GM12878 (cell line): Measurements from ENCODE around the gene SIAH2.
A peak's percentile ranks its signal among the peaks of the same experiment; 100 is the strongest.

Experiments
- CEBPB ChIP-seq, 2 experiments: fragments of 150-350 bp in 1 of 2; IDR thresholded peaks; 2 replicates each; pipeline ENCODE4 v1.6.1; 2012 to 2014; ENCODE audit warnings: low read depth in 2 of 2, low read length in 2 of 2, borderline replicate concordance in 1 of 2, inconsistent platforms in 1 of 2
- ETV6 ChIP-seq, 2 experiments: fragments of 450-650 bp in 1 of 2; IDR thresholded peaks in 1 of 2; conservative IDR thresholded peaks in 1 of 2; 2 replicates each; pipeline ENCODE4 v1.6.1; 2014; ENCODE audit warnings: antibody characterized with exemption in 1 of 2, borderline replicate concordance in 1 of 2, low read depth in 1 of 2, mild to moderate bottlenecking in 1 of 2, moderate library complexity in 1 of 2
- GABPA ChIP-seq: IDR thresholded peaks from 2 replicates; pipeline ENCODE4 v1.6.1; 2014; ENCODE audit warnings: antibody characterized with exemption, low read depth, mild to moderate bottlenecking, inconsistent platforms
- HDAC6 ChIP-seq: fragments of 200-600 bp; sonication (generic); IDR thresholded peaks from one replicate; pipeline ENCODE4 v1.8.0; 2017; ENCODE audit warnings: antibody characterized with exemption; ENCODE audit not compliant: unreplicated experiment
- POLR2A ChIP-seq: IDR thresholded peaks from 2 replicates; pipeline ENCODE4 v1.6.1; 2011; ENCODE audit warnings: low read depth, mild to moderate bottlenecking, low read length
- POLR2AphosphoS5 ChIP-seq: IDR thresholded peaks from 2 replicates; pipeline ENCODE4 v1.6.1; 2011; ENCODE audit warnings: mild to moderate bottlenecking, low read length, inconsistent platforms
- SMAD5 ChIP-seq: IDR thresholded peaks from 2 replicates; pipeline ENCODE4 v1.6.1; 2016; ENCODE audit warnings: antibody characterized with exemption, low read depth
- SMARCA5 ChIP-seq: fragments of 450-650 bp; IDR thresholded peaks from 2 replicates; pipeline ENCODE4 v1.6.1; 2017; ENCODE audit warnings: mild to moderate bottlenecking
- SPI1 ChIP-seq: IDR thresholded peaks from 2 replicates; pipeline ENCODE4 v1.6.1; 2011; ENCODE audit warnings: low read depth, mild to moderate bottlenecking, low read length, moderate library complexity, borderline replicate concordance; ENCODE audit not compliant: insufficient read depth
- YBX1 ChIP-seq: fragments of 450-650 bp; IDR thresholded peaks from 2 replicates; pipeline ENCODE4 v1.6.1; 2016; ENCODE audit warnings: antibody characterized with exemption
- TF ChIP-seq, protein P1 (sequence below), 3 experiments: IDR thresholded peaks in 2 of 3; conservative IDR thresholded peaks in 1 of 3; 2 replicates each; pipeline ENCODE4 v1.5.1; 2011; ENCODE audit warnings: low read depth in 3 of 3, low read length in 3 of 3, mild to moderate bottlenecking in 3 of 3, control low read depth in 2 of 3, moderate library complexity in 2 of 3, inconsistent platforms in 1 of 3, mixed read lengths in 1 of 3; ENCODE audit not compliant: control insufficient read depth in 2 of 3, insufficient read depth in 1 of 3; ENCODE audit errors: extremely low read depth in 1 of 3
- TF ChIP-seq, protein P2 (sequence below): IDR thresholded peaks from 2 replicates; pipeline ENCODE4 v1.6.1; 2012; ENCODE audit warnings: low read length, inconsistent platforms
- TF ChIP-seq, protein P3 (sequence below): IDR thresholded peaks from 2 replicates; pipeline ENCODE4 v1.6.1; 2011; ENCODE audit warnings: low read depth, low read length, improper control_type of control experiment, borderline replicate concordance
- TF ChIP-seq, protein P4 (sequence below): IDR thresholded peaks from 2 replicates; pipeline ENCODE4 v1.6.1; 2011; ENCODE audit warnings: borderline replicate concordance, low read depth, mild to moderate bottlenecking, moderate library complexity, mixed read lengths, low read length; ENCODE audit not compliant: insufficient read depth; ENCODE audit errors: extremely low read length

DNA sequence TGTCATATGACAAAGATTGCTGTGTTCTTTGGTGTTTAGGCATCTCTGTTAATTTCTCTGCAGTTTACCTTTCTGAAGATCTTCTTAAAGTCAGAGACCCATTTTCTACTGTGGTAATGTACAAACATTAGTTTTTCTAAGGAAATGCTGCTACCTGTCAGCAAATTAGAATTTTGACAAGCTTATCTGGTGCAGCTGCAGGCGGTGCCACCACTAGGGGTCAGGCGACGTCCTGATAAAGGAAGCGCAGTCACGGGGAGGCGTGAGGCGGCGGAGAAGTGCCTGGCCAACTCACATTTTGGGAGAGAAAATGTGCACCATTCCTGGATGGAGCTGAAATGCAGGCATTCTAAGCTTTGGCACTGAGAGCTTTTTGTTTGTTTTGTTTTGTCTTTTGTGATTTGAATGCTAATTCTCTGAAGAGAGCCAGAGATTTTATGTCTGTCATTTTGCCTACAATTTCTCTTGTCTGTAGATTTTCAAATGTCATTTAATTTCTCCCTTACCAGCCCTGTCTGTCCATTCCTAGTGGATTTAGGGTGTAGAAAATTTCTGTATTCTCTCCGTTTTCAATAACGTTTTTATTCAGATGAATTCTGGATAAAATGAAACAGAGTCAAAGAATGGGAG lies 24.9 kb upstream of the SIAH2 start:
- TF ChIP-seq SPI1 (peak; percentile 8; the same call in 1 of the 2 replicates), POLR2AphosphoS5 (no peak), SMAD5 (no peak), SMARCA5 (peak; percentile 42; the same call in 1 of the 2 replicates), GABPA (no peak), YBX1 (no peak), CEBPB (IDR thresholded peaks at IDR 0.05; ENCODE audit: borderline replicate concordance in 1 of 2, low read depth in 2 of 2, low read length in 2 of 2) (no peak), HDAC6 (no peak), ETV6 (conservative IDR thresholded peaks at IDR 0.05 in 1 of 2, IDR thresholded peaks at IDR 0.05 in 1 of 2; ENCODE audit: borderline replicate concordance in 1 of 2, low read depth in 1 of 2) (no peak), POLR2A (no peak)
- TF ChIP-seq, protein P1, sequence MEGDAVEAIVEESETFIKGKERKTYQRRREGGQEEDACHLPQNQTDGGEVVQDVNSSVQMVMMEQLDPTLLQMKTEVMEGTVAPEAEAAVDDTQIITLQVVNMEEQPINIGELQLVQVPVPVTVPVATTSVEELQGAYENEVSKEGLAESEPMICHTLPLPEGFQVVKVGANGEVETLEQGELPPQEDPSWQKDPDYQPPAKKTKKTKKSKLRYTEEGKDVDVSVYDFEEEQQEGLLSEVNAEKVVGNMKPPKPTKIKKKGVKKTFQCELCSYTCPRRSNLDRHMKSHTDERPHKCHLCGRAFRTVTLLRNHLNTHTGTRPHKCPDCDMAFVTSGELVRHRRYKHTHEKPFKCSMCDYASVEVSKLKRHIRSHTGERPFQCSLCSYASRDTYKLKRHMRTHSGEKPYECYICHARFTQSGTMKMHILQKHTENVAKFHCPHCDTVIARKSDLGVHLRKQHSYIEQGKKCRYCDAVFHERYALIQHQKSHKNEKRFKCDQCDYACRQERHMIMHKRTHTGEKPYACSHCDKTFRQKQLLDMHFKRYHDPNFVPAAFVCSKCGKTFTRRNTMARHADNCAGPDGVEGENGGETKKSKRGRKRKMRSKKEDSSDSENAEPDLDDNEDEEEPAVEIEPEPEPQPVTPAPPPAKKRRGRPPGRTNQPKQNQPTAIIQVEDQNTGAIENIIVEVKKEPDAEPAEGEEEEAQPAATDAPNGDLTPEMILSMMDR (IDR thresholded peaks at IDR 0.05 in 2 of 3, conservative IDR thresholded peaks at IDR 0.05 in 1 of 3; ENCODE audit: control insufficient read depth in 2 of 3, extremely low read depth in 1 of 3, insufficient read depth in 1 of 3, low read depth in 3 of 3, low read length in 3 of 3): peak; percentile 94 to 98 (median 97); a peak in 5 of 6 replicates
- TF ChIP-seq, protein P2, sequence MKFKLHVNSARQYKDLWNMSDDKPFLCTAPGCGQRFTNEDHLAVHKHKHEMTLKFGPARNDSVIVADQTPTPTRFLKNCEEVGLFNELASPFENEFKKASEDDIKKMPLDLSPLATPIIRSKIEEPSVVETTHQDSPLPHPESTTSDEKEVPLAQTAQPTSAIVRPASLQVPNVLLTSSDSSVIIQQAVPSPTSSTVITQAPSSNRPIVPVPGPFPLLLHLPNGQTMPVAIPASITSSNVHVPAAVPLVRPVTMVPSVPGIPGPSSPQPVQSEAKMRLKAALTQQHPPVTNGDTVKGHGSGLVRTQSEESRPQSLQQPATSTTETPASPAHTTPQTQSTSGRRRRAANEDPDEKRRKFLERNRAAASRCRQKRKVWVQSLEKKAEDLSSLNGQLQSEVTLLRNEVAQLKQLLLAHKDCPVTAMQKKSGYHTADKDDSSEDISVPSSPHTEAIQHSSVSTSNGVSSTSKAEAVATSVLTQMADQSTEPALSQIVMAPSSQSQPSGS: no peak
- TF ChIP-seq, protein P3, sequence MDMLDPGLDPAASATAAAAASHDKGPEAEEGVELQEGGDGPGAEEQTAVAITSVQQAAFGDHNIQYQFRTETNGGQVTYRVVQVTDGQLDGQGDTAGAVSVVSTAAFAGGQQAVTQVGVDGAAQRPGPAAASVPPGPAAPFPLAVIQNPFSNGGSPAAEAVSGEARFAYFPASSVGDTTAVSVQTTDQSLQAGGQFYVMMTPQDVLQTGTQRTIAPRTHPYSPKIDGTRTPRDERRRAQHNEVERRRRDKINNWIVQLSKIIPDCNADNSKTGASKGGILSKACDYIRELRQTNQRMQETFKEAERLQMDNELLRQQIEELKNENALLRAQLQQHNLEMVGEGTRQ: no peak
- TF ChIP-seq, protein P4, sequence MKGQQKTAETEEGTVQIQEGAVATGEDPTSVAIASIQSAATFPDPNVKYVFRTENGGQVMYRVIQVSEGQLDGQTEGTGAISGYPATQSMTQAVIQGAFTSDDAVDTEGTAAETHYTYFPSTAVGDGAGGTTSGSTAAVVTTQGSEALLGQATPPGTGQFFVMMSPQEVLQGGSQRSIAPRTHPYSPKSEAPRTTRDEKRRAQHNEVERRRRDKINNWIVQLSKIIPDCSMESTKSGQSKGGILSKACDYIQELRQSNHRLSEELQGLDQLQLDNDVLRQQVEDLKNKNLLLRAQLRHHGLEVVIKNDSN: no peak
